HG03575 (cell line): ENCODE data around the gene IL18R1.
A peak's percentile ranks its signal among the peaks of the same experiment; 100 is the strongest.
"Not testable (repeated sequence)": the region's sequence is repeated elsewhere in the genome, so short reads cannot be mapped to it uniquely, and the experiment has no call there.

Source experiments
- ATAC-seq: cut with Tn5 transposase; IDR thresholded peaks from one replicate; pipeline ENCODE4 v1.9.1; 2021; ENCODE audit not compliant: unreplicated experiment, insufficient number of reproducible peaks, low FRiP score; ENCODE audit errors: extremely low read depth

Gene IL18R1, protein sequence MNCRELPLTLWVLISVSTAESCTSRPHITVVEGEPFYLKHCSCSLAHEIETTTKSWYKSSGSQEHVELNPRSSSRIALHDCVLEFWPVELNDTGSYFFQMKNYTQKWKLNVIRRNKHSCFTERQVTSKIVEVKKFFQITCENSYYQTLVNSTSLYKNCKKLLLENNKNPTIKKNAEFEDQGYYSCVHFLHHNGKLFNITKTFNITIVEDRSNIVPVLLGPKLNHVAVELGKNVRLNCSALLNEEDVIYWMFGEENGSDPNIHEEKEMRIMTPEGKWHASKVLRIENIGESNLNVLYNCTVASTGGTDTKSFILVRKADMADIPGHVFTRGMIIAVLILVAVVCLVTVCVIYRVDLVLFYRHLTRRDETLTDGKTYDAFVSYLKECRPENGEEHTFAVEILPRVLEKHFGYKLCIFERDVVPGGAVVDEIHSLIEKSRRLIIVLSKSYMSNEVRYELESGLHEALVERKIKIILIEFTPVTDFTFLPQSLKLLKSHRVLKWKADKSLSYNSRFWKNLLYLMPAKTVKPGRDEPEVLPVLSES

DNA sequence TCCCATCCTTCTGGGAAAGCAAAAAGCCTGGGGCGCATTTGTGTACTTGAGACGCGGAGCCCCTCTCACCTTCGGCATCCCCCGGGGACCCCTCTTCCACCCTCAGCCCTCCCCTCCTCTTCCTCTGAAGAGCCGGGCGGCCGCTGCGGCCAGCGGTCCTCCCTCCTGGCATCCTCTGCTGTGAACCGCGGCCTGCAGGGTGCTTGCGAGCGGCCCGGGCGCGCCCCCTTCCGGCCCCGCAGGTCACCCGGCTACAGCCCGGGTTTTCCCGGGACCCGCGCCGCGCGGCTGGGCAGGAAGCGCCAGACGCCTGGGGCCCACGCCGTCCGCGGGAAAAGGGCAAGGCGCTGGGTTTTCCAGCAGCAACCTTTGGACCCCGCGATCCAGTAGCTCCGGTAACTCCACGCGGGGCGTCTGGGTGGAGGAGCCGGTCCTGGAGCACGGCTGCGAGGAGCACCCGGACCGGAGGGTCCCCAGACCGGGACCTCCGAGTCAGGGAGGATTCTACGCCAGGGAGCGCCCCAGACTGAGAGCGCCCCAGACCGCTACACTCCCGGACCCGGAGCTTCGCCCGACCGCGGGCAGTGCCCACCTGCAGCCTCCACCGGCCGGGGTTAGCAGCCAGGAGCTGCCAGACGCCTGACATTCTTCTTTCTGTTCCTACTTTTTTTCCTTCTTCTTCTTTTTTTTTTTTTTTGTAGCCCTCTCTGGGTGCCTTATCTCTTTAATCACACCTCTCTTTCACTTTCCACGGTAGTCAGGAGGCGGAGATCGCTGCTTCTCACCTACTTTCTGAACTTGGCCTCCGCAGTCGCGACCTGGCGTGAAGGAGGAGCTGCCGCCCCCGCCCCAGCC is at the start of gene IL18R1:
Gene IL18R1, plus strand, starts transcription at position 271 of the 855 bp plus-strand sequence. CDS start 6,865 bp downstream, outside the sequence.
- ATAC-seq: peak; percentile 66

DNA sequence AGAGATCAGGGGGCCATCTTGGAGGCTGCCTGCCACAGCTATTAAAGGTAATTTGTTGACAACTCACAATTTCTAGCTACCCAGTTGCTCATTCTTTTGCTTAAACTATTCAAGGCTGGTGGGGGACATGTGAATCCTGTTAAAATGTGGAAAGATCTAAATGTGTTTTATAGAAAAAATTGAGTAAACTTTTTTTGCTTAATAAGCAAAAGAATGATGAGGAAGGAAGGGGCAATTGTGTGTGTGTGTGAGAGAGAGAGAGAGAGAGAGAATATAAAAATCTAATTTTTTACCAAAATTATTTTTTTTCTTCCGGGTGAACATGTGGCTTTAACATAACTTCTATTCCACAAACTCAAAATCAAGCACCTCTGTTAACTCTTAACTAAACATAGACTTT is 49.5 kb upstream of the IL18R1 start:
- ATAC-seq: no peak

DNA sequence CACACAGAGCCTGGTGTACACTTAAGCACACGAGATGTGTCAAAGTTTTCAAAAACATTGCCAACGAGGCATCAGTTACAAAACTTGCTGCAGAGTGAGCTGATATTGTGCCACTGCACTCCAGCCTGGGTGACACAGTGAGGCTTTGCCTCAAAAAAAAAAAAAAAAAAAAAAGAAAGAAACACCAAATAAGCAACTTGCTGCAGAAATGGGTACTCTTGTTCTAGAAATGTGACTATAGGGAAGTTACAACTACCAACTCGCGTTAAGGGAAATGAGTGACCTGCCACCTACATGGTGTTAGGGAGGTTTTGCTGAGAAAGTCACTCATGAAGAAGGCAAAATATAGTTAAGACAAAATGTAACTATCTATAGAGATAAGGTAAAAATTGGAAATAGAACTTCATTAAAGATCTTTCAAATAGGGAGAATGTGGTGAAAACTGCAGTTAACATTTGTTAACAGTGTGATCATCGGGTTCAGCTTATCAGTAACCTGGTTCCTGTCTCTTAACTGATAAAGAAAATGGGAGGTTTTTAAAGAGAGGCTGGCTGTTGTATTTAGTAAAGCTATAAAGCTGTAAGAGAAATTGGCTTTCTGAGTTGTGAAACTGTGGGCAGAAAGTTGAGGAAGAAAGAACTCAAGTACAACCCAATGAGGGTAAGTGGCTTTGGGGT is 44.5 kb upstream of the IL18R1 start, which contains the start of gene IL1RL1:
Gene IL1RL1, plus strand, starts transcription at position 600 of the 677 bp plus-strand sequence. CDS start 26,702 bp downstream, outside the sequence.
- no peak for ATAC-seq

DNA sequence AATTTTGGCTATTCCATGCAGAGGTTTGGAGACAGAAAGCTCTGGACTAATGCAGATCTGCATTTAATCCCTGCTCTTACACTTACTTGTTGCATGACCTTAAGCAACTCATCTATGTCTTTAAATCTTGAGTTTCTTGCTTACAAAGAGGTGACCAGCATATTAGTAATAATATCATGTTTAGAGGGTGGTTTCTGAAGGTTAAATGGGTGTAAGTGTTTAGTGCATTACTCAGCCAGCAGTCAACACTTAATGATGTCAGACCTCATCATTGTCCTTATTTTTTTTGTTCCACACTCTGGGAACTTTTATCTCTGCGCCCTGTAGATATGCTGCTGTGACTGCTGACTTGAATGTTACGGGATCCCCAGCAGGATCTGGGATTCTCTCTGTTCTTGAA is 42.6 kb upstream of the IL18R1 start:
- no peak for ATAC-seq

DNA sequence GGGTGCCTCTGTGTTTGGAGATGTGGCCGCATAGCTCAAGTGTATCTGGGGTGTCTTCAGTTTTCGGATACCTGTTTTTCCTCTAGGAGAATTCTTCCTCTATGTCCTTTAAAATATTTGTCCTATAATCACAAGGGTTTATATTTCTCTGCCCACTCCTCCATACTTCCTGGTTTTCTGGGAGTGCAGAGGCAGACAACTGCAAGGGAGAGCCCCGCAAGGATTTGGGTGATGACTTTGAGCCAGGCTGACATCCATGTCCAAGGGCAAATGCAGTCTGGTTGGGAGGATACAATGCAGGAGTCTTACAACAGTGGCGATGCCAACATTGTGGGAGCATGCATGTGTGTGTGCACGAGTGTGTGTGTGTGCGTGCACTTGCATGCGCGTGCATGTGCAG is 42.1 kb upstream of the IL18R1 start:
- no peak for ATAC-seq

DNA sequence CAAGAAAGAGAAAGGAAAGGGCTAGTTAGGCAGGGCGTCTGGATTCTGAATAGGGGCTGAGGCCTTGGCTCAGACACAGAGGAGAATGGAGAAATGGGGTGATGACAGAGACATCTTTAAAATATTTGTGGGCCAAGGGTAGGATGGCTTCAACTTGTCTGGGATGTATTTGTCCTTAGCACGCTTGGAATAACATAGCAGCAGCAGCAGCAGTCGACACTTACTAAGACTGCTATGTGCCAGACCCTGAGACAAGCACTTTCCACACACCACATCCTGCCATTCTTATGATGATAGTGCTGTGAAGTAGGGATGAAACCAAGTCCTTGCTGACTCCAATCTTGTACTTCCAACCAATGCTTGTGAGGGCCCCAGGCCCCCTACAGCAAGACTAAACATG is 41.6 kb upstream of the IL18R1 start:
- no peak for ATAC-seq

DNA sequence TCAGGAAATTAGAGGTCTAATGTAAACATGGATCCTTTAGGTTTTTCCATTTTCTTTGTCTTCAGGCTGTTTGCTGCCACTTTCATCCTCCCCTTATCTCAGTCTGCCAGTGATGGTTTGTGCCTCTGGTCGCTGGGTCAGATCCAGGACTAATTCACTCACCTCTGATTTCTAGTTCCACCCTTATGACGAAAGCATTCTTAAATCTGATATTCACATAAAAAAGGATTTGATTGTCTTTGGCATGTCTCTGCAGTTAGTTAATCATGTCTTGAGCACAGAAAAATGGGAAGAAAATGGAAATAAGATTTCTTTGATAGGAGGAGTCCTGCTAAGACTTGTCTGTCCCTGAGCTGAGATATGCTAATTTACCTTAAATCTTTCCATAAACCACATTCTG is 39.7 kb upstream of the IL18R1 start:
- no peak for ATAC-seq

DNA sequence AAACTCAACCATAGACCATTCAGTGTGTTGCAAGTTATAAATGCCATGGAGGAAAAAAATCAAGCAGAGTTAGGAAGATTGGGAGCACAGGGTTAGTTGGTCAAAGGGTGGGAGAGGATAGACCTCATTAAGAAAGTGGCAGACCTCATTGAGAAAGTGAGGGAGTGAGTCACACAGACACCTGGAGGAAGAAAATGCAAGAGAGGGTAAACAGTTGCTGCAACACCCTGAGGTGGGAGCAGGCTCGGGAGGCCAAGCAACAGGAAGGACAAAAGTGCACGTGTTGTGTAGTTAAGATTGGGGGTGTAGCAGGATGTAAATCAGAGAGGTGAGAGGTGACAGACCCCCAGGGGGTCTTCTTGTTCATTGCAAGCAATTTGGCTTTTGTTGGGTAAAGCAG is 37.9 kb upstream of the IL18R1 start:
- no peak for ATAC-seq

DNA sequence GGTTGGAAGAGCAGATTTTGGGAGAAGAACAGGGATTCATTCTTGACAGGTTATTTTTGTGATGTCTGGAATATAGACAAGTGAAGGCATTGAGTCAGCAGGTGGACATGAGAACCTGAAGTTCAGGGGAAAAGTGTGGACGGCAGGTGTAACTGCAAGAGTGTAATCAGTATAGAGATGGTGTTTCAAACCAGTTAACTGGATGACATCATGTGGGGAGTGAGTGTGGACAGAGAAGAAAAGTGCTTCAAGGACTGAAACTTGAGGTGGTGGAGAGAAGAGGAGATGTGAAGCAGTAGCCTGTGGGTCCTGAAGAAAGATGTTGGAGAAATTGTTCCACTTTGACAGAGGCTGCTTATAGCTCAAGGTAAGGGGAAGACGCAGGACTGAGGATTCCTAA is 37.2 kb upstream of the IL18R1 start:
- no peak for ATAC-seq

DNA sequence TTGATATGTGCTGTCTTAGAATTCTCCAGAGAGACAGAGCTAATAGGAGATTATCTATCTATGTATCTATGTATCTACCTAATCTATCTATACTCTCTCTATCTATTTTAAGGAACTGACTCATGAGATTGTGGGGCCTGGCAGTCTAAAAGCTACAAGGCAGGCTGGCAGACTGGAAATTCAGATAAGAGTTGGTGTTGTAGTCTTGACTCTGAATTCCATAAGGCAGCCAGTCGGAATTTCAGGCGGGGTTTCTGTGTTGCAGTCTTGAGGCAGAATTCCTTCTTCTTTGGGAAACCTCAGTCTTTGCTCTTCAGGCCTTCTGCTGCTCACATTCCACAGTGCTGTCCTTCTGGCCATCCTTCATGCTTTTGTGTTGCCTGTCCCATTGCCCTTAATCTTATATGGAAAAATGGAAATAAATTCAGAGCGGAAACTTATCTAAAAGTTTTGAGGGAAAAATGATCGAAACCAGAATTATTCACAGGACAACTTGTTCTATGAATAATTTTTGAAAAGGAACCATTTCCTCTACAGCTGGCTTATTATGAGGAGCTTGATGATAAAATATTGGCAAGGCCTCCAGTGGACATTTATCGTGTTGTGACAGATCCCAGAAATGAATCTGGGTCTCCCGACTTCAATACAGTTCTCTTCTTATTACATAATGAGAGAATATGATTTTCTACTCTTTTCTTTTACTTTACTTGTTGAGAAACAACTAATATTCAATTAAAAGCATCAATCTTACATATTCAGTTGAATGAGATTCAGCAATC is 33.5 kb upstream of the IL18R1 start:
- ATAC-seq: no peak

DNA sequence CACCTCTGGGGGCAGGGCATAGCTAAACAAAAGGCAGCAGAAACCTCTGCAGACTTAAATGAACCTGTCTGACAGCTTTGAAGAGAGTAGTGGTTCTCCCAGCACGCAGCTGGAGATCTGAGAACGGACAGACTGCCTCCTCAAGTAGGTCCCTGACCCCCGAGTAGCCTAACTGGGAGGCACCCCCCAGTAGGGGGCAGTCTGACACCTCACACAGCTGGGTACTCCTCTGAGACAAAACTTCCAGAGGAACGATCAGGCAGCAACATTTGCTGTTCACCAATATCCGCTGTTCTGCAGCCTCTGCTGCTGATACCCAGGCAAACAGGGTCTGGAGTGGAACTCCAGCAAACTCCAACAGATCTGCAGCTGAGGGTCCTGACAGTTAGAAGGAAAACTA is 30.7 kb upstream of the IL18R1 start:
- not testable (repeated sequence) for ATAC-seq

DNA sequence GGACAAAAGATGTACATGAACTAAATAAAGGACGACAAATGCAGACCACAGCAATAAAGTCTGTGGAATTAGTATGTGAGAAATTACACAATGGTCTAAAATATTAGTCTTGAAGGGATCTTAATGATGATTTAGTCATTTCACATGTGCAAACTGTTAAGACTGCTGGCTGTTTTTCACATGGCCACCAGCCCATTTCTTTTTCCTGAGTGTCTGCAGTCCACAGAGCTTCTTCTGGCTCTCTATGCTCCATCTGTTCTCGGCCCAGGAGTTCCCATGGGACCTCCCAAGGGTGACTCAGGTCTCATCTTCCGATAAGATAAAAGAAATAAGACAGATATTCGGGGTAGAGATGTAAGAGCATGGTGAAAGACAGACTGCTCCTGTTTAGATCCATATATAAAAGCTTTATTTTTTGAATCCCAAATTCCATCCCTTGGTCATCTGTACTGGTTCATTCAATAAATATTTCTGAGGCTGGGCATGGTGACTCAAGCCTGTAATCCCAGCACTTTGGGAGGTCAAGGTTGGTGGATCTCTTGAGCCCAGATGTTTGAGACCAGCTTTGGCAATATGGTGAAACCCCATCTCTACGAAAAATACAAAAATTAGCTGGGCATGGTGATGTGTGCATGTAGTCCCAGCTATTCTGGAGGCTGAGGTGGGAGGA is 24.1 kb upstream of the IL18R1 start:
- no peak for ATAC-seq

DNA sequence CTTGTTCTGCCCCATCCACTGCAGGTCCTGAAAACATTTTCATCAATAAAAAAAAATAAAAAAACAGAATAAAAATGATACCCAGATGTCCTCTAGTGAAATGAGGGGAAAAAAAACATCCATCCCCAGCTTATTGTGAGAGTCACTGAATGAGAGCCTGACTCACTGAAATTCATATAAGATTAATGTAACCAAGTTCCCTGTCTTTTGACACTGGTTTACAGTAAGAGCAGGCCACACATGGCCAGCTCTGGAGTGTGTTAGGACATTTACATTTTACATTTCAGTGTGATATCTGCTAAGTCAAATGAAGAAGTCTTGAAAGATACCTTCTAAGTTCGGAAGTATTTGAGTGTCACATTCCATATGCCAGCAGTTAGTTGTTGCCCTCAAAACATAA is 21.1 kb upstream of the IL18R1 start:
- ATAC-seq: no peak

DNA sequence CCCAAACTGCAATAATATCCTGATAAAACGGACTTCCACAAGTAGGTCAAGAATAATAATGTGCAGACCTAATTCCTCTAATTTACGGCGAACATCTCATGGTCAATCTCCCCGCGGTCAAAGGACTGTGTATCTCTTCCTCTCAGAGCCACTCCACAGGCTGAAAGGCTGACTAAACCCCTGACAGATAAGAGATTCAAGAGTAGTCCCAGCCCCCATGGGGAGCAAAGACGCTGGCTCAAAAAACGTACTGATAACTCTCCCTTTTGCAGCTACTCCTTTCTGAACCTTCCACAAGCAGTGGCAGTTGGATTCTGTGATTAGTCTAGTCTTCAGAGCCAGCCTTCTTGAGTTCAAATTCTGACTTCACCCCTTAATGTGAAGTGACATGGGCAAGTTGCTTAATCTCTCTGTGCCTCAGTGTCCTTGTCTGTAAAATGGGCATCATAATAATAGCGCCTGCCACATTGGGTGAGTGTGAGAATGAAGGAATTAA is 19.7 kb upstream of the IL18R1 start:
- no peak for ATAC-seq

DNA sequence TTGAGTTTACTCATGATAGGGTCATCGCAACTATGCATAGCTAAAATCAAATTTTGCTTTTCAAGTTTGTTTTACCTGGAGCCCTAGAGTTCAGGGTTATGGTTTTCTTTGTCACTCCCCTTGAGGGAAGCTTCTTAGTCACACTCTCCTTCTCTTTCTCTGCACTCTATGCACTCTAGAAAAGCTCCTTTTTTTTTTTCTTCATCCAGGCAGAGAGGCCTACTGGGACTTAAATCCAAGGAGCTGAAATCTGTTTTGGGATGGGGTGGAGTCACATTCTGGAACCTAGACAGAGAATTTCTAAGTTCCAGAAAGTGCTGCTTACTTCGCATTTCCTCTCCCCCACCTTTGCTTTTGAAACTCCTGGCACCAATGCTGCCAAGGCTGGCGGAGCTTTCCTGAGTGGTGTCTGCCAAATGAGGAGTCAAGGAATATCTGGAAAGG is 19.1 kb upstream of the IL18R1 start:
- no peak for ATAC-seq

DNA sequence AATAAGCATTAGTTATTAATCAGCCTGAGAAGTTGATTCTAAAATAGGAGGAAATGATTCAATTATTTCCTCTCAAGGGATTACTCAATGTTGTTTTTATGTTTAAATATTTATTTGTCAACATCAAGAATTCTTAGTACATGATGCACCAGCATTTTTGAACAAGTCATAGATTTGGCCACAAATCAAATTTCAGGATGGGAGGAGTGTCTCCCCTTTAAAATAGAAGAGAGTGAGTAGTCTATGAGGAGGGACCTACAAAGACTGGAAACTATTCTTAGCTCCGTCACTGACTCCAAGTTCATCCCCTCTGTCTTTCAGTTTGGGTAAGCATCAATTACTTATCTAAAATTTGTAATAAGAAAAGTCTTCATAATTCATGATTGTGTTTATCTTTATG is 18.6 kb upstream of the IL18R1 start:
- no peak for ATAC-seq

DNA sequence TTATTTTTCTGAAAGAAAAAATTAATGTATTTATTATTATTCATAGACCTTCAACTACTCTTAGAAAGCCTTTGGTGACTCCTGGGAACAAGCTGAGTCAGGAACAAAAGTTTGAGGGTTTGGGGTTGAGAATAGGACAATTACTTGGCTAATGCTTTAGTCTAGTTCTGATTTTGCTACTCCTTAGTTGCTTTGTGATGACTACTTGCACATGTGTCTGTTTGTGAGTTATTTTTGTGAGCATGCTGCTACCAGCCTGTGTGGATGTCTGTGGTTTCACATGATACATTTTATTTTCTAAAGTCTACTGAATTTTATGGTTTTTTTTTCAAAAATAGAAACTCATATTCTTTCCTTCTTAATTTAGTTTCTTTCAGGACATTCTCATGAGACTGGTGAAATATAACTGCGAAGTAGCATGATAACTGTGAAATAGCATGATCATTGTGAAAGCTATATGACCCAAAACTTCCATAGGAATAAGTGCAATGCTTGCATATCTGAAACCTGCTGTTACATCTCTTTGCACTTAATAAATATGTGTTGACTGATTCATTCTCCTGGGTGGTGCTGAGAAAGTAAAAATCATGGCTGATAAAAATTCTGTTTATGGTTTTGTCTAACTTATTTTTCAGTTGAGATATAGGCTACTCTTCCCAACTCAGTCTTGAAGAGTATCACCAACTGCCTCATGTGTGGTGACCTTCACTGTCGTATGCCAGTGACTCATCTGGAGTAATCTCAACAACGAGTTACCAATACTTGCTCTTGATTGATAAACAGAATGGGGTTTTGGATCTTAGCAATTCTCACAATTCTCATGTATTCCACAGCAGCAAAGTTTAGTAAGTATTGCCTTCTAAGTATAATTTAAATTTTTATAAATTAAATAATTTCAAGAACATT is 17.9 kb upstream of the IL18R1 start:
- ATAC-seq: no peak
